ENCODE measurements around the gene PPP1R14B.

The PPP1R14B gene

GRCh38 chr11:64208086-64208795 lies 38.5 kb downstream of the PPP1R14B start:
- no peak for DNase-seq

GRCh38 chr11:64207256-64208085 lies 39.3 kb downstream of the PPP1R14B start:
- peak; percentile 94 for DNase-seq

- peak; percentile 92 for DNase-seq
Observed at GRCh38 chr11:64206457-64207255, 40.1 kb downstream of the PPP1R14B start, which contains the start of gene FERMT3. Gene FERMT3 (plus strand): TSS chr11:64206721. CDS start chr11:64207365, 644 bp downstream.

GRCh38 chr11:64204464-64204989 lies 42.2 kb downstream of the PPP1R14B start:
- DNase-seq: peak; percentile 97

GRCh38 chr11:64204080-64204440 lies 42.7 kb downstream of the PPP1R14B start:
- no peak for DNase-seq

- no peak for DNase-seq
Observed at GRCh38 chr11:64203421-64204079, 43.2 kb downstream of the PPP1R14B start.

GRCh38 chr11:64202992-64203391 lies 43.8 kb downstream of the PPP1R14B start:
- DNase-seq: no peak

- DNase-seq: no peak
Observed at GRCh38 chr11:64201543-64201942, 45.2 kb downstream of the PPP1R14B start.

GRCh38 chr11:64198511-64198910 lies 48.2 kb downstream of the PPP1R14B start:
- DNase-seq: no peak

GRCh38 chr11:64196626-64197025 lies 50.1 kb downstream of the PPP1R14B start:
- DNase-seq: no peak
